Heart left ventricle (tissue), 13 donors: ENCODE measurements around the gene IFT43.

Experiments used
- CTCF ChIP-seq, 12 donors: fragments of 200-600 bp; sonication (generic) in 4 of 12; IDR thresholded peaks; one replicate each; pipeline versions ENCODE4 v1.5.0 to v1.8.0; 2018 to 2022; ENCODE audit warnings: antibody characterized with exemption in 12 of 12, mild to moderate bottlenecking in 5 of 12
- POLR2A ChIP-seq, 2 donors: fragments of 450-650 bp; IDR thresholded peaks; one replicate each; pipeline ENCODE4 v1.6.1; 2017; ENCODE audit warnings: antibody characterized with exemption in 2 of 2, mild to moderate bottlenecking in 2 of 2, moderate library complexity in 2 of 2
- donor health status: ischemic (EF 13 %, LVEDD 7.1; RV severe dilation, severe dysfunction).
- donor health status: DM: no; HTN: yes; CAD: no.
- donor health status: DM: no; HTN: no; CAD: no.
- donor health status: ischemic (EF 25% LVEDD 6.9; RV normal size, moderate dysfunction).
- donor health status: ischemic (EF 25% LVEDD 5.7; RV mildly dilated, moderate dysfunction).
- donor health status: ischemic (EF 35%, LVEDD 5.7; RV mildly dilated, moderate dysfunction).
- donor health status: nonischemic (EF 11% LVEDD 7.7; RV severe dilation, severe dysfunction).
- donor health status: DM: yes; HTN: yes; CAD: no.
- donor health status: PGD.
- donor health status: ischemic (EF 29% LVEDD 5.4; RV normal size, mild dysfunction).
- donor health status: nonischemic (EF 23%, LVEDD 6.1; RV moderate dilation, normal function).

GRCh38 chr14:76051717-76052465 is 66.3 kb downstream of the IFT43 start:
- TF ChIP-seq CTCF (IDR thresholded peaks at IDR 0.05) = no peak
- no peak for TF ChIP-seq POLR2A (IDR thresholded peaks at IDR 0.05)
